ENCODE data around the gene ATP8A1.

ATP8A1 gene

DNA sequence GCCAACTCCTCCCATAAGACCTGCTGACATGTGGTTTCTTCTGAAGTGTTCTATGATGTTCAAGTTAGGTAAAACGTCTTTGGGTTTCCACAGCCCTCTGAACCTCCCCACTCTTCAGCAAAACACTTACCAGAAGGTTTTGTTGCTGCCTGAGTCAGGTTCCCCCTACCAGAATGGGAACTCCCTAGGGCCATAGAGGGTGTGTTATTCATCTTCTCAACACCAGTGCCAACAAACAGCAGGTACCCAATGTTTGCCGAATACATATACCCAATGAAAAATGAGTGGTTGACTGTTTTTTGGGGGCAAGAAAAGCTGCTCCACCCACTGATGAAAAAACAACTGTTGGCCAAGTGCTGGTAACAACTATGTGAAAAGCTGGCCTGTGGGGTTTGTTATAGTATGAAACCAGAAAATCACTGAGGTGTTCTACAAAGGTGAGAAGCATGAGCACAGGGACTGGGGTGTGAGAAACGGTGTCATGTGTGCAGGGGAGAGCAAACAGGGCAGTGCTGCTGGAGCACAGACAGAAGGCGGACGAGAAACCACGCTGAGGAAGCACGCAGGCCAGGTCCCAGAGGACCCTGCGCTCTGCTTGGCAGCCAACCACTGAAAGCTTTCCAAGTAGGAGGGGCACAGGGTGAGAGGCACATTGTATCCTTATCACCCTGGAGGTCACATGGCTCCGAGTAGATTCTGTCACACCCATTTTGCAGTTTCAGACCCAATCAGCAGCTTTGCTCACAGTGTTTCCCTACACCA lies 28.8 kb downstream of the ATP8A1 start:
- DNase-seq (ENCODE audit: low spot score), result no peak

DNA sequence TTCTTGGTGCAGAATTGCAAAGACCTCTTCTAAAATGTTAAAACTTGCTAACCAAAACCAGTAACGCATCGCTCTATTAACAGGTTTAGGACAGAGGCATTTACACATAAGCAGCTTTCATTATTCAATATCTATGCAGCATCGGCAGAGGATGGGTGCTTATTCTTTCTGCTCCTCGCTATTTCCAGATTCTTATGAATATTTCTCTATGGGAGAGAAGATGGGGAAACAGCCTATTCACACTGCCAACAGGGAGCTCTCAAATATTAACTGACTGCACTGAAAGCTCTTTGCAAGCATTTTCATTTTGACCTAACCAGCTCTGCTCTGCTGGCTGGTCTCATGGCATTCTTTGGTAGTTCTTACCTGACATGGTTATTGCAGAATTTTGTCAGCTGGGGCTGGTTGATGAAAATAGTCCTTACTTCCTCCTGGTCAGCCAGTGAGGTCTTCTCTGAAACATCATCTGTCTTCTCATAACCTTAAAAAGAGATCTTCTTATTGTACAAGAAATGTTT lies 30.2 kb downstream of the ATP8A1 start:
- DNase-seq (ENCODE audit: low spot score), result no peak

DNA sequence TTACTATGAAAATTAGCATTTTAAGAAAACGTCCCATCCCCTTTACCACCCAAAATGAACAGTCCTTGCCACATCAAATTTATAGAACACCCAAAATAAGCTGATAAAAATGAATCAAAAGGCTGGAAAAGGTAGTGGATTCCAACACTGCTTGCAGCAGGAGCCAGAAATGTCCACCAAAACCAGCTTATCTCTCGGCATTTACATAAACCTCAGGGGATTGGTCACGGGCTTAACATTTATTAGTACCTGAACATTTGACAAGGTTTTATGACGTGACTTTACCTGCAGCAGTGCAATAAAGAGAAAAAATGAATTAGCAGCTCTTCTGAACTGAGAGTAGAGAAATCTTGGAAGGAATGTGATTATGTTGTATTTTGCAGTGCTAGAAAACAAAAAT lies 31.6 kb downstream of the ATP8A1 start:
- no peak for DNase-seq (ENCODE audit: low spot score)

DNA sequence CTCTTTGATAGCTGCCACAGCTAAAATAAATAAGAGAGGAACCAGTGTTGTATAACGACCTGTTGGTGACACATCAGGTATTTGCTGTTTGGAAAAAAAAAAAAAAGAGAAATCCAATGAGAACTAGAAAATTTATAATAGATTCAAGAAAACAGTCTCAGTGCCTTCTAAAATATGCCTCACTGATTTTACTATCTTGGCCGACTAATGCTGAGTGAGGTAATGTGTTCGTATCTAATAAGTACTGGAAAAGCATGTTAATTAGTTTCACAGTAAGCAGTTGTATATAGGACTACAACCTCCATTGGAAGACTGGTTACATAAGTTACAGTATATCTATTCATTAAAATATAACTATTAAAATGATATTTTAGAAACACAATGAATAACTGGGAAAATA lies 32.4 kb downstream of the ATP8A1 start:
- no peak for DNase-seq (ENCODE audit: low spot score)

DNA sequence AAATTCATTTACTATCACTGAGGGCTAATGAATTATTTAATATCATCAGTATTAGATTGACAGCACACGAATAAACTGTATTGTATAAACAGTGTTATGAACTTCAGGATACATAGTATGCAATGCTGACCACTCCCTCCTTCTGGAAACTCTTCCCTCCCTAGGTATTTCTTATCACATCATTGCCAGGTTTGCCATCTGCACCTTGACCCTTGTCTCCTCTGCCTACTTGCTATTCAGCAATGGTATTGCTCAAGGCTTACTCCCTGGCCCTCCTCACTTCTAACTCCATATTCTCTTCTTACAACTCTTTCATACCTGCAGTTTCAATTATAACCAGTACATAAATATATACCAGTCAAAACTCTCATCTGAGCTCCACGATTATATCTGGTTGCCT lies 38.9 kb downstream of the ATP8A1 start:
- DNase-seq (ENCODE audit: low spot score), result no peak

DNA sequence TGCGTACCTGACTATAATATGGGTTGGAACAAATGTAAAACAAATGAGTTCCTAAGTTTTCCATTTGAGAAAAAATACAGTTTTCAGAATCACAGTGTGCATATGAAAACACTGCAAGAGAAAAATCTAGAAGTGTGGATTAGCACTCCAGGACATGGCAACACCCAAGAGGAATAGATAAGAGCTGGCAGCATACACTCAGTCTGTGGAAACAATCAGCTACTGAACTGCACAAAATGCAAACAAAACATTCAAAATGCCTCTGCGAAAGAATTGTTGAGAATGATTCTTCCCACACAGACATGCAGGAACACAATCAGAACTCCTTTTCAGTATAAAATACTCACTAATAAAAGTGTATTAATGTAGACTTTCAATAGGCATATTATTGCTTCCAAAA lies 39.9 kb downstream of the ATP8A1 start:
- DNase-seq (ENCODE audit: low spot score), result no peak

DNA sequence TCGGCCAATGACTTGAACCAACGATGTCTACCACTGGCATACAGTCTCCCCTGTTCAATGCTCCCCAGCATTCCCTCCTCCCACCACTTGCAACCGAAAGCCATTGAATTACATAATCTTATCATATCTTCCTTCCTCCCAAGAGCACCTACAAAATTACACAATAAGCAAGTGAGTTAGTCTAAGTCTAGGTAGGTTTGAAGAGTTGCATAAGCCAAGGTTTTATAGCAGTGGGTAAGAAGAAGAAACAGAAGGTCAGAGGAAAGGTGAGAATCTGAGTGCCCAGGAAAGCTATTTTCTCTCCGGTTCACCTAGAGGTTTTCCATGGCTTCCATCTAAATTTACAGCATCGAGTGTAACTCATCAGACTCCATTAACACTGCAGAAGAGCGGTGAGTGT lies 40.3 kb downstream of the ATP8A1 start:
- DNase-seq (ENCODE audit: low spot score), result no peak

DNA sequence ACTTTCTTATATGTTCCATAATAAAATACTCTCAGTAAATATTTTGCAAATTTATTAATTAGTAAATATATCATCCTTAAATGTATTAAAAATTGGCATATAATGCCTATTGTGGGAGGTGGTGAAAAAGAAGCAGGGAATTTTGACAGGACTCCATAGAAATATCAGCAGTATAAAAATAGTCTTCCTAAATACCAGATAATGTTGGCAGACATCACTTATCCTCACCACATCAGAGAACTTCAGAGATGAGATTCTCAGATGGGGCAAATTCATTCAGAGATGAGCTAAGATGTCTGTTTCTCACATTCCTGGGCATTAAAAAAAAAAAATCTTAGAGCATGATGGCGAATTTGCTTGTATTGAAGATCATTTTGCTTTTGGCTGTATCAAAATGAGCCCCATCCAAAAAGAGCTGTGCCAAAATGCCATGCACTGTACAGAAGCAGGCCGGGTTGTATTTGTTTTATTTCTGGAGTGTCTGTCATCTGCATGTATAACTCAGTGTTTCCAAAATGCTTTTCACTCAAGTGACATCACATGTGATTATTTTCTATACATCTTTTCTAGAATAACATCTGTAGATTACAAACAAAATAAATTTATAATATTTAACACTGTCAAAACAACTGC lies 41.7 kb downstream of the ATP8A1 start:
- no peak for DNase-seq (ENCODE audit: low spot score)

DNA sequence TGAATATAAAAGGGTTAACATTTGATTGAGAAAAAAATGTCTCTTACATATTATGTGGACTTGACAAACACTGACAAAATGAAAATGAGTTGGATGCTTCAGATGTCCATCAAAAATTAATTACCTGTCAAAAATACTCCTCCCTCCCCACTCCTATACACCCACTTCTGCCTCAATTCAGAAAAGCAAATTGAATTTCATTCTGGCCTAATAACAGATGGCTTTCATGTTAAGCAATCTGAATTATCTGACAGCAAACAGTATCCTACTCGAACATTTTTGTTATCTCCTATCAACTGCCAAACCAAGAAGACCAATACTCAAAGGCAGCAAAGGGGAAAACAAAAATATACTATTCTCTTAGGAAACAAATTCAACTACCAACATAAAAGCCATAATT lies 44.0 kb downstream of the ATP8A1 start:
- DNase-seq (ENCODE audit: low spot score), result peak; percentile 71

DNA sequence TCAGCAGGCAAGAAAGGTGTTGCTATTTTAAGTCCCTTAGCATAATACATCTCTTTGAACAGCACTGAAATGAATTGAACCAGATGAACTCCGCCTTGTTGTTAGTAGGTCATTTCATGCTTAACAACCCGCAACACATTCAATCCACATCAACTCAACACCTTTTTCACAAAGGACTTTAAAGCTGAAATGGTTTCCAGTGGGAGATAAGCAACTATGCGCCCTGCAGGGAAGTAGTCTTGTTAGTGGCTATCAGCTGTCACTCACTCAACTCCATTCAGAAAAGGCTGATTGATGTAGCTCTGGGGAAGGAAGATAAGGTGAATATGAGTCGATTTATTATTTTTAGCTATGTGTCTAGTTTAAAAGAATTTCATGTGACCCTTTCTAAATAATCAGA lies 46.0 kb downstream of the ATP8A1 start:
- DNase-seq (ENCODE audit: low spot score), result no peak

DNA sequence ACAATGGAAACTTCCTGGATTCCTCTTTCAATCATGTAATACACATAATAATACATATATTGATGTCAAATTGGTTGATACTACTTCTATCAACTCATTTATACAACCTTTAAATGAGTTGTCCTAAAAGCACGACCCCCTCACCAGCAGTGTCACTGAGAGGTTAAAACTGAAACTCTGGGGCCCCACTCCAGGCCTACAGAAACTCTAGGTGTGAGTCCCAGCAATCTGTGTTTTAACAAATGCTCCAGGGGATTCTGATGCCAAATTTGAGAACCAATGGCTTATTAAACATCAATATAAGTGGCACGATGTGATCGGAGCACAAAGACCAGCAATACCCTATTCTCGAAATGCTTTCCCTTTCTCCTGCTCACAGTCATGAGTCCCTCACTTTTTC lies 47.9 kb downstream of the ATP8A1 start:
- no peak for DNase-seq (ENCODE audit: low spot score)

DNA sequence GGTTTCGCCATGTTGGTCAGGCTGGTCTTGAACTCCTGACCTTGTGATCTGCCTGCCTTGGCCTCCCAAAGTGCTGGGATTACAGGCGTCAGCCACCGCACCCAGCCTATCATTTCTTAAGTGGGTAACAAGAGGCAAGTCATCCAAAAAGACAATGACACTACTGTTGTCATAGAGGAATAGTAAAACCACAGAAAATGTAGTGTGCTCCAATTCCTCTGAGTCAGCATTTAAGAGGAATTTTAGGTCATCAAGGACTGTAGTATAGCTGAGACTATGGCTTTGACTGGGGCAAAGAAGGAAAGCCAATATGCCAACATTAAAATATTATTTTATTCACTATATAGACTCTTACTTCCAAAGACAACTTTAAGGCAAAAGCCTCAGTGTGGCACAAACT lies 48.4 kb downstream of the ATP8A1 start:
- no peak for DNase-seq (ENCODE audit: low spot score)

DNA sequence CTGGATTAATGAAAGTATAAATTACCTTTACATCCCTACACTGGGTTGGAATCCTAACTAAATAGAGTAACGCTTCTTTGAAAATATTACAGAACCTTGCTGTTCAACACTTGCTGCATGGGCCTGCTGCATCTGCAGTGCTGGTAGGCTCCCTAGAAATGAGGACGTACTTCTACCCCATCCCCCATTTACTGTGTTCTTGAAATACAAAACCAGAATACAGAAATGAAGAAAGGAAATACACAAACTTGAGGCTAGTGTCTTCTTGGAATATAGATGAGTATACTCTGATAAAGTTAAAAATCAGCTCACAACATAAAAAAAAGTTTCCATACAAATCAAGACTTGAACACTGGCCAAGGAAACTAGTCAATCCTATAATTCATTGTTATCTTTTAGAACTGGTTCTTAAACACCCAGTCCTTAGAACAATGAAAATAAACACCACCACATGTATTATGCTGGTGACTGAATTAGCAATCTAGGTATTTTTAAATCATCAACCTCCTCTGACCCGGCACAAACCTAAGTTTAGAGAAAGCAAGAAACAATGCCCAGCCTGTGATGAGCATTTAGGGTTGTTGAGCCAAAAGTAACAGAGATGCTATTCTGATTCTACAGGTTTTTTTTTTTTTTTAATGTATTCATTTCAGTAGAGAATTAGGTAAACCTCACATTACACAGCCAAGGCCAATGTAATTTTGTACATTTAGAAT lies 49.7 kb downstream of the ATP8A1 start:
- no peak for DNase-seq (ENCODE audit: low spot score)

DNA sequence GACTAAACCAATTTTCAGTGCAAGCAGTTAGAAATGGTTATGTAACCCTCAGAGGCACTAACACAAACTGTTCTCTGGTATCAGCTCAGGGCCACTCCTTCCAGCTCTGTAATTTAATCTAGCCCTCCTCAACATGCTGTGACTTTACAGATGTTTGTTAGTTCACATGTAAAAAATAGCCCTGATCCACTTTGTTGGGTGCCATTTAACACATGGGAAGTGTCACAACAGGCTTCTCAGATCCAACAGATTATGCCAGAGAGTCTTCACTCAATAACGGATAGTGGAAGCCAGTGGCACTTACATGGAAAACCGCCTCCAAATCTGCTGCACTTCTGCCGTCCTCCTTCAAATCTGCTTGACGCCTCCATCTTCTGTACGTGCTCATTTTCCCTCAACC lies 51.6 kb downstream of the ATP8A1 start:
- peak; percentile 10 for DNase-seq (ENCODE audit: low spot score)

DNA sequence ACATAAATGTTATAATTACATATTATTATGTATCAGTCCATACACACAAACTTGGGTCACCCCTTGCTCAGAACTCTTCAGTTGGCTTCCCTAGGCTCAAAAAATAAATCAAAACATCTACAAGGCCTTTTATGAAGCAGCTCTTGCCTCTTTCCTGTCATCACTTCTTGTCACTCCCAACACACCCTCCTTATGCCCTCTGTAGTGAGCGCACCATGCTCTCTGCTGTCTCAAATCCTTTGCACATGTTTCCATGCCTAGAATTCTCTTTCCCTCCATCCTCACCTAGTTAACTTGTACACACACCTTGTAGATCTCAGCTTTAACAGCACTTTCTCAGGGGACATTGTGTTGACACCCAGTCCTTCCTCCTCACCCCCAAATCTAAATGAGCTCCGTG lies 53.0 kb downstream of the ATP8A1 start:
- DNase-seq (ENCODE audit: low spot score), result no peak

DNA sequence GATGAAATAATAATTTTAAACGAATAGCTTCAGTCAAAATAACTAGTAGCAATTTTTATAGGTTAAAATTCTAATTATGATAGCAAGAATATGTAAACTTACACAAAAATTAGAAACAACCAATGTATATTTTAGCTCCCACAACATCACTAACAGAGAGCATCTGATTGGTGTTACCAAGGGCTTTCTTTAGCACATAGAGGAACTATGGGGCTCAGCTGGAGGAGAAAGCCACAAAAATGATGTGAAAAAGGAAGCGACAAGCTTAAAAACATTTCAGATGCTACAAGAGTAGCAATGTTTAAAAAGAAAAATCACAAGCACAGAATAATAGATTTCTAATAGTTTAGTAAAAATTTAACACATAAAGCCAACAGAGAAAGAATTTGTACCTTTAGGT lies 56.3 kb downstream of the ATP8A1 start:
- DNase-seq (ENCODE audit: low spot score), result no peak

DNA sequence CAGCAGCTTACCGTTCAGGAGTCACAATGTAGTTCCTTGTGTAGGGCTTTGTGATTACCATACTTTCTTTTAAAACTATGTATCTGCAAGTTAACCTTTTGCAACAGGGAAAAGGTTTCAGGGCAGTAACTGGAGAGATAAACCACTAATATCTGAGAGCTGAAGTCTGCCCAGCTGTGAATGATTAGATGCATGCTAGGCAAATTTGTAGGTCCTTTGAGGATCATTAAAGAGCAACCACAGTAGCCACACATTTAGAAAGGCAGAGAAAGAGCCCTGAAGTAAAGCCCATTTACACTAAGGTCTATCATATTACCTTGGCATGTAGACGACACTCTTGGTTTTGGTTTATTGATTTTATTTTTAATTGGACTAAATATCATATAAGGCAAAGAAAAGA lies 60.0 kb downstream of the ATP8A1 start:
- DNase-seq (ENCODE audit: low spot score), result no peak

DNA sequence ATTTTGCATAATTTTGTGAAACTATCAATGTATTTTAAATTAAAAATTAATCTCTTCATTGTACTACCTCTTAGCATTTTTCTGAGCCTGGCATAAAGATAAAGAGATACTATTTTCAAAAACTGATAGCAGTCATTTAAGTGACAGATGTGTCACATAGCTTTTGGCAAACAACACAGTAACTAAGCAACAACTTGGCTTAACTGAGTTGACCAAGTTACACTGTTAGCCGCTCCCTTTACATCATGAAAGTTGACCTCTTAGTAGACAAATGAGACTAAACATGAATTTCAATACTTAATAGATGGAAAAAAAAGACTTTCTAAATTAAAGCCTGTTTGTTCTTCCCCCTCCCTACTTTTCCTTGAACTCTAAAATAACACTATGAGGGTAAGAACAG lies 62.0 kb downstream of the ATP8A1 start:
- DNase-seq (ENCODE audit: low spot score), result no peak

DNA sequence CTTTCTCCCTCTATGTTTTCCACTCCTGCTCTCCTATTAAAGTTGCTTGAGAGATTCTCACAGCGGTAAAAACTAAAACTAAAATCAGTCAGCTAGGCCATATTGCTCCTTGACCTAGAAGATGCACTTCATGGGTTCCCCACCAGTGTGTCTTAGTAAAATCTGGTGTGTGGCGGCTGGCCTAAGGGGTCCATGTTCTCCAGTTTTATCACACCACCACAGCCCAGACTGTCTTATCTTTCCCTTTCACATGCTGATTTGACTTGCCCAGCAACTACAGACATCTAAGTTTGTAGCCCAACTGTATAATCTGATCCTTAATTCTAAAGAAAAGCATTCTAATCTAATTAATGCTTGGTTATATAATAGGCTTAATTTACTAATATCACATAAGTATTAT lies 68.0 kb downstream of the ATP8A1 start:
- DNase-seq (ENCODE audit: low spot score), result no peak

DNA sequence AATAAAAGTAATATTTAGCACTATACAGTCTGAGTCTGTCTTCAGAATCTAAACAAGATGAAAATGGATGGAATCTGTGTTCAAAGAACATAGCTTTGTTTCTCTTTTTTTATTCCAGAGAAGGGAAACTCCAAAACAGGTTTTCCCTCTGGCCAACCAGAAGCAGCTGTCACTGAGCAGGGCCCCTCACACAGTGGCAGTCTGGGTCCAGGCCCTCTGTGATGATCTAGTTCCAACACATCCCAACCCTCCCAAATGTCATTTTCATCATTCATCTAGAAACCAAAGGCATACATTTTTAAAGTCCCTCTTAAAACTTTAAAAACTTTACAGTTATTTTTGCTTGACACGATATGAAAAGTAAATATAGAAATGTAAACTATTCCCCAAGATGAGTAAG lies 70.1 kb downstream of the ATP8A1 start:
- DNase-seq (ENCODE audit: low spot score), result no peak

DNA sequence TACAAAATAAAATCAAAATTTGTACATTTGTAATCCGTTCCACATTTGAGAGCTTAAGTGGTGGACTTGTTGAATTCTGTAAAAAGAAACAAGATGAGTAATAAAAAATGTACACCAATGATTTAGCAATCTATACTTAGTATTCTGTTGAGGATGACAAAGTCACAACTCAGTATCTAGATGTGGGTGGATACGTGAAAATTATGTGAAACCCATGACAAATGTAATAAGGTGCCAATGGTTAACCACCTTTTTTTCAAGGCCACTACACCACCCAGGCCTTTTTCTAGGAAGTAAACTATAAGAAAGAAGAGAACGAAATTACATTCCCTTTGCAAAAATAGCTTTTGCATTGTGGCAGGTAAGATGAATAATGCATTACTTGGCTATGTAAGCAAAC lies 77.0 kb downstream of the ATP8A1 start:
- DNase-seq (ENCODE audit: low spot score), result no peak

DNA sequence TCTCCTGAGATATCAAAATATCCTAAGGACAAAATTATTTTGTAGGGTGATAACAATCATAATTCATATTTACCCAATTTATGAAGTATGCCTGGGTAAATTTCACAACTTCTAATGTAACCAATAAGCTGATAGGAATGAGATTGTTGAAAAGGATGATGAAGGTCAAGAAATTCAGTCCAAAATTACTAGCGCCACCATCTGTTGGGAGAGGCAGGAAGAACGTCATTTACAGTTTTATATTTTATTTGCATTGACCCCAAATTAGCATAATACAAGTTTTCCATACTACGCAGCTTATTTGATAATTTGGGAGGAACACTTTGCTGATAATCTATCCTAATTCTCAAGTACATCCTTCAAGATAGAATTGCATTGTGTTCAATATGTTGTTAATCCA lies 78.7 kb downstream of the ATP8A1 start:
- DNase-seq (ENCODE audit: low spot score), result no peak

All from SK-N-DZ (cell line).